ENCODE results near the gene TLCD2.
"Not testable (repeated sequence)": the region's sequence is repeated elsewhere in the genome, so short reads cannot be mapped to it uniquely, and the experiment has no call there.

The TLCD2 gene

GRCh38 chr17:1725642-1726511, 15.7 kb upstream of the TLCD2 start:
- DNase-seq (ENCODE audit: low read depth, low spot score) = no peak
- in situ Hi-C loops (cut with HindIII; ENCODE audit: low sequenced_read_pairs) = no loop called here
- TF ChIP-seq CTCF (IDR thresholded peaks at IDR 0.05; ENCODE audit: low read depth, low read length) = no peak
- H3K4me3 ChIP-seq (ENCODE audit: low read depth, low read length) = no peak overlapping the region

- H3K4me3 ChIP-seq (ENCODE audit: low read depth, low read length) = peak overlapping the region; percentile 39
- no peak for TF ChIP-seq CTCF (IDR thresholded peaks at IDR 0.05; ENCODE audit: low read depth, low read length)
- in situ Hi-C loops (cut with HindIII; ENCODE audit: low sequenced_read_pairs) = no loop called here
- no peak for DNase-seq (ENCODE audit: low read depth, low spot score)
These were observed 14.9 kb upstream of the TLCD2 start for GRCh38 chr17:1724869-1725641.

GRCh38 chr17:1724351-1724868, 14.2 kb upstream of the TLCD2 start, which contains the start of gene WDR81:
WDR81 (plus strand) TSS chr17:1724704; CDS start chr17:1724960, 256 bp downstream.
- H3K4me3 ChIP-seq (ENCODE audit: low read depth, low read length) = peak within 1 kb of the TSS; percentile 39
- in situ Hi-C loops (cut with HindIII; ENCODE audit: low sequenced_read_pairs) = no loop called here
- no peak for TF ChIP-seq CTCF (IDR thresholded peaks at IDR 0.05; ENCODE audit: low read depth, low read length)
- DNase-seq (ENCODE audit: low read depth, low spot score) = peak; percentile 80

- in situ Hi-C loops (cut with HindIII; ENCODE audit: low sequenced_read_pairs); H3K4me3 ChIP-seq (ENCODE audit: low read depth, low read length); DNase-seq (ENCODE audit: low read depth, low spot score): not testable (repeated sequence)
These were observed 11.8 kb upstream of the TLCD2 start for GRCh38 chr17:1722022-1722421.

- DNase-seq (ENCODE audit: low read depth, low spot score) = peak; percentile 62
These were observed 10.7 kb upstream of the TLCD2 start for GRCh38 chr17:1720856-1721386.

GRCh38 chr17:1718362-1719165, 8.4 kb upstream of the TLCD2 start:
- H3K4me3 ChIP-seq (ENCODE audit: low read depth, low read length) = no peak overlapping the region
- in situ Hi-C loops (cut with HindIII; ENCODE audit: low sequenced_read_pairs) = no loop called here
- no peak for TF ChIP-seq CTCF (IDR thresholded peaks at IDR 0.05; ENCODE audit: low read depth, low read length)
- DNase-seq (ENCODE audit: low read depth, low spot score) = no peak

More at GRCh38 chr17:1720856-1721386, 10.7 kb upstream of the TLCD2 start:
- H3K4me3 ChIP-seq (ENCODE audit: low read depth, low read length) = no peak overlapping the region
- TF ChIP-seq CTCF (IDR thresholded peaks at IDR 0.05; ENCODE audit: low read depth, low read length) = peak; percentile 98
- in situ Hi-C loops (cut with HindIII; ENCODE audit: low sequenced_read_pairs) = no loop called here
